Smooth muscle cell of the brain vasculature (primary cell): ENCODE results near the gene NFIA.
"Not testable (repeated sequence)": the region's sequence is repeated elsewhere in the genome, so short reads cannot be mapped to it uniquely, and the experiment has no call there.

Experiments
- DNase-seq: peaks from one replicate; pipeline ENCODE4 v3.0.0-alpha.2; 2012; ENCODE audit warnings: low read depth, low spot score

Gene NFIA

DNA sequence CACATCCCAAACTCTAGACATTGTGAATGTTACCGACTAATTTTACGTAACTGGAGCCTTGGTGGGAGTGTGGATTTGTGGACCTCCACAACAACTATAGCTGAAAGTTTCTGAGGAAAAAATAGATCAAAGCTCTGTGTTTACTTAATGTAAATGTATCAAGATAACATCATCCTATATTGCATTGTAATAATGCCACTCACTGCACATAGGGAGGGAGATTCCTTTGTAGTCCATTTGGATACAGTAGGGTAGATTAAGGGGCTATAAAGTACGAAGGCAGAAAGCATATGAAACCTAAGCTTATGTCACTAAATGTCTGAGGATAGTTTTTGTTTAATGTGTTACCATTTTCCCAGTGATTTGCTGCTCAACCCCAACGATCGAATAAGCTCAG lies 369.2 kb downstream of the NFIA start:
- DNase-seq: no peak

DNA sequence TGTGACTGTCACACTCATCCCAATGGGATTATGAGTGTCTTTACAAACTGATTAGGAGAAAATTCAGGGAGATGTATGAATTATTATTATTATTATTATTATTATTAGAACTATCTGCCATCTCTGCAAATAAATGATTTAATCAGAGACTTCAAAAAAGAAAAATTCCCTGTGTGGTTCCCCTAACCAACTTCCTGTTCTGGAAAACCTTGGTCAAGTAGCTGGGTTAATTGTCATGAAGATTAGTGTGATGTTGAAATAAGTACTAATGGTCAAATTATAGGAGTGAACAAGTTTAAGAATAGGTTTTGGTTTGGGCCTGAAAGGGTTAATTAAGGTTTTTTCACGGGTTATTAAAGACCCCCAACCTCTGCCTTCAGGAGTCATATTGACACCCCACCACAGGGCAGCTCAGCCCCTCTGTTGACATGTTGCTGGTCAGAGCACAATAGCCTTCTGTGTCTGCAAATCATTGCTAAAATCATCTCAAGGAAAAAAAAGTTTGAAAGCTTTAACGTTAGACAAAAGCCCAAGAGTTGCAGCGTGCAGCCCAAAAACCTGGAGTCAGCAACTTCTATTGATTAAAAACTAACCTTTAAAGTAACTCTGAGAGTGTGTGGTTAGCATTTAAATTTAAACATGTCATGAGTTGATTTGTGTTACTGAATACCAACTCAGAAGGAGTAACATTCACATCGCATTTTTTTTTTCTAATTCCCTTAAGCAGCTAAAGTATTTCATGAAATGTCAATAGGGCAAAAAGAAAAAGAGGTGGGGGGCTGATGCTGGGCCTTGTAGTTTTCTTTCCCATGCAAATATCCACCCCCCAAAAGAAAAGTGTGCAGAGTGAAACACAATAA lies 370.0 kb downstream of the NFIA start:
- DNase-seq: no peak

DNA sequence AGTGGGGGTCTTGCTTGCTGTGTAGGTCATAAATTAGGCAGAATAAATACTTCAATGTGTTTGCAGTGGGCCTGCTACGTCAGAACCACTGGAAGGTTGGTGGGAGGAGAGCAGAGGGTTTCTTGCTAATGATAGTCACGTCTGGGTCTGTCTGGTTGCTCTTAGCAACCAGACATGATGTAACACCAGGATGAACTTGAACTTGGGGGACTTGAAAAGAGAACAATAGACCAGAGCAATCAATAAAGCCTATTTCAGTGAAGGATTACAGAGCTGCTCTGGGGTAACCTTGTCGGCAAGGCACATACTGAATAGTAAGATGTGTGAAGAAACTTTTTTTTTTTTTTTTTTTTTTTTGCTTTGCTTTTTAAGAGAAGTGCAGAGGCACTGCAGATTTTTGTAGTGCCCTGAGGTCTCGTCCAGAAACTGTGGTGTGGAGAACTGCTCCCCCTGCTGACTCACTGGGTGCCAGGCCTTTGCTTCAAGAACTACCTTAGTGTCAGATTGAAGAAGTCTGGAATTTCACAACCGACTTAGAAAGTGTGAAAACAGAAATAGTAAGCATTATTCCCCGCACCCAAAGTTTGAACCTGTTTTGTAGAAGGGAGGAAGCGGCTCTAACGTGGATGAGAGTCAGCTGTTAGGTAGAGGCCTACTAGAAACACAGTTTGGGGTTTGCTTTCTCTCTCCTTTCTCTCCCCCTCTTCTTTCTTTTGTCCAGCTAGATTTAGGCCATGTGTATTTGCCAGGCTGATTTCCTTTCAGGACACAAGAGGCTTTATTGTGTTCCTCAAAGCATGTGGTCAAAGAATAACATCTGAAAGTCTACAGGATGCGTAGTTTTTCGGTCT lies 371.0 kb downstream of the NFIA start:
- DNase-seq: peak; percentile 83

DNA sequence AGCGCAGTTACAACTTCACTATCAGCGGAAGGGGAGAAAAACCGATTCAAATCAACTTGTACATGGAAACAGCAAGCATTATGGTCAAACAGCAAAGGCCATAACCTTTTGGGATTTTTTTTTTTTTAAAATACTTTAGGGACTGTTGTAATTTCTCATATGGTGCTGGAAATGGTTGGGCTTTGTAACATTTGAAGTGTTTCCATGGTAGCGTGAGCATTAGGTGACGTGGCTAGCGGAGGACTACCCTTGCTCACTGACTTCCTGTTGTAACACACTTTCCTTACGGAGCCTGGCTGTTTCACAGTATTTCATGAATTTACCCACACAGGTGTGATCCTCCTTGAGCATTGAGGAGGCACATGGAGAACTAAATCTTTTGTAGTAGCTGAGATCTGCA lies 373.0 kb downstream of the NFIA start:
- DNase-seq: no peak

DNA sequence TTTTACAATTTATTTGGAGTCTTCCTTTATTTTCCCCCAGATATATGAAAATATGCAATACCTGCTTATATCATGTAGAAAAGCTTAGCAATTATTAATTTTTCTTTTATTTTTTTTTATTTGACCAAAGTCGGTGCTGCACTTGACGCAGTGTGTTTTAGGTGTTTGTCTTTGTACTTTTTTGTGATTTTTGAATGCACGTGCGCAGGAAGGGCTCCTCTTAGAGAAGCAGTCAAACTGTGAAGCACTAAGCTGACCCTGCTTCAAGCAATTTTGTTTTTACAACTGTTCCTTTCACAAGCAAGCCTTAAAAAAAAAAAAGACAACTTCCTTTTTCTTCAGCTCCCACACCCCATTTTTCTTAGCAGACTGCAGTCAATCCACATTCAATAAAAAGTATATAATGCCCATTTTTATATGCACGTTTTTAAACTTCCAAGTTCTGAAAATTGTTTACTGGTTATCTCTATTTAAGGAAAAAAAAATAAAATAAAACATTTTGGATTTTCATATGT lies 375.2 kb downstream of the NFIA start:
- no peak for DNase-seq

DNA sequence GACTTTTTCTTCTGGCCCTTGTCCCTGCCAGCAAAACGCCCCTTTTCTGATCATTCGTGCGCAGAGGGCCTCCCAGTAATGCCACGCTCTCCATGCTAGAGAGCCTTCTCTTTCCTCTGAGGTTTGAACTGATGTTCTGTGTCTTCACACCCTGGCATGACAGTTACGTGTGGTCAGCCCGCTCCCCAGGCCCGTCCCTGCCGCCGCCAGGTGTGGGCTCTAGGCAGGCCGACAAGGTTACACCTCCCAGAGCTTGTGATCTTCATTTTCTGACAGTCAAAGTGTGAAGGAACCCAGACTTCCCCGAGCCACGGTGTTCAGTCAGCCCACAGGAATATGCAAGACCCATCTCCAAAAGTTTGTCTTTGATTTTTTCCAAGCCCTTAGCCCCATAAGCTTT lies 377.0 kb downstream of the NFIA start:
- DNase-seq: no peak

DNA sequence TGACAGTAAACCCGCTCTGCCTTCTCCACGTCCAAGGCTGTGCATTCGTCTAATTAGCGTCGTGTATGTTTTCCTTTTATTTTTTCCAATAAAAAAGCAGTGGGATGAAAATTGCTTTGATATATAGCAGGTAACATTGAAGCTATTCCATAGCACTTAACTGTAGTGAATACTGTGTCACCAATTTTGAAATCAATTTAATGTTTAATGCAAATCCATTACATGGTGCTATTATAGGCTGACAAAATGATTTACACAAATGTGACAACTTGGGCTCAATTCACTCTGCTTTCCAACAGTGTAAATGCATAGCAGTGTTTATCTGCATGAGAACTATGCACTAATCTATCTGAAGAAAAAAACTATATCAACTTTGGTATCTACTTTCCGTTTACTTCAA lies 377.8 kb downstream of the NFIA start:
- DNase-seq: no peak

DNA sequence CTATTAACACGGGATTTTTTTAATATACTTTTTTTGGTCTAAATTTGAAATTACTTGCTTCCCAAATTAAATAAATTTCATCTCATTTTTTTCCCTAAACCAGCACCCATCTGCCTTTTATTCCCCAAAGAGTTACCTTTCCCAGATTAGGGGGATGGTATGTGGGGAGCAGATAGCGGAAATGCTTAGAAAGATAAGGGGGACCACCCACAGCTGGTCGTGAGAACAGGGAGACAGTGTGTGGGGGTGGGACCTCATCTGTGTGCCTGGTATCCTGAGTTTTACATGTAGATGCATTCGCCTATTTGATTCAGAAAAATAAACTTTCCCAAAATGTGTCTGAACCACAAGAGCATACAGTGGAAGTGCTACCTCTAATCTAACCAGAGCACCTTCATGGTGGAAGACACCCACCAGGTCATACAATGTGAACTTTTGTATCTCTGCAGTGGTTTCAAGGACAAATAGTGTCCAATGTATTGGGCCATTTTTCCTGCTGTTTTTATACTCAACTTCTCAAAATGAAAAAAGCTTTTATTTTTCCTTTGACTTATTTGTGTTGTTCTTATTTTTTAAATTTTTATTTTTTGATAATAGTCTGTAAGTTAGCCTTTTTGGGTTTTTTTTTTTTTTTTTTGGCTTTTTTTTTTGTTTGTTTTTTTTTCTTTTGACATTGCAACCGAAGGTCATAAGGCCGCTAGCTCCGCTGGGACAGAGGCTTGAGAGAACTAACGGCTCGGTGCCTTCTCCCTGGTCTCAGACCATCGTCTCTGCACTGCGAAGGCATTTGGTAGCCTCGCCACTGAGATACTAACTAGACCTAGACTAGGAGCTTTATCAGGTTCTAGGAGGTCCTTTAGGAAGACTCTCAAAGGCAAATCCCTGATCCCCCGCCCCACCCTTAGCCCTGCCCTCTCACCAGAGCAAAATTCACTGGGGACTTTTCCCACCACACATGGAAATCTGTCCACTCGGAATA lies 379.3 kb downstream of the NFIA start:
- DNase-seq: no peak

DNA sequence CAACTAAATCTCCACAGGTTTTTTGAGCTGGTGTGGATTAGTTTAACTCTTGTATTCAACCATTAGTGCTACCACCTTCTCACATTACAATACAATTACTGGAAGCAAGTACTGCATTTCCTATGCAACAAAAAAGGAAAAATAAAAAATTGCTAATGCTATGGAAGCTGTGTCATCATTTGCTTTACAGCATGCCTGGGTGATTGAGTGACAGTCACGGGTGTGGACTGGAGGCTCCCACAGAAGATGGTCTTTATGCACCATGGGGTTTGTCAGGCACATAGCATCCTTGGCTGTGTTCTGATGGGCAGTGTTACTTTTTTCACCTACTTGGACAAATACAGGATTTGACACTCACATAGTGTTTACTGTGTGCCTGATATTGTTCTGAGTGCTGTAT lies 380.3 kb downstream of the NFIA start:
- DNase-seq: no peak

DNA sequence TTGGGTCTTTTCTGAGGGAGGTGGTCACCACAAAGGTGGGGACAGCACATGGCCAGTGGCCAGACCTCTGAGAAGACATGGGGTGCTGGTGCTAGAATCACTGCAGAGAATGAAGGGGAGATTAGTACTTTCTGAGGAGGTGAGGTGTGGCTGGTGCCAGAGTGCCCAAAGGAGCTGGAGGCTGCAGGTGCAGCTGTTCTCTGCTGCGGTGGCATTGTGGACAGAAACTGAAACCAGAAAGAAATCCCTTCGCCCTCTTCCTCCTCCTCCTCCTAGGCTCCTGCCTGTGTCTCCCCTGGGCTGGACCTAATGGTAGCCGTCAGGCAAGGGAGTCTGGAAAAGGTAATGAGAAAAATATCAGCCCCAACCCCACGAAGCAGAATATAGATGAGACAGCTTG lies 380.9 kb downstream of the NFIA start:
- DNase-seq: no peak

DNA sequence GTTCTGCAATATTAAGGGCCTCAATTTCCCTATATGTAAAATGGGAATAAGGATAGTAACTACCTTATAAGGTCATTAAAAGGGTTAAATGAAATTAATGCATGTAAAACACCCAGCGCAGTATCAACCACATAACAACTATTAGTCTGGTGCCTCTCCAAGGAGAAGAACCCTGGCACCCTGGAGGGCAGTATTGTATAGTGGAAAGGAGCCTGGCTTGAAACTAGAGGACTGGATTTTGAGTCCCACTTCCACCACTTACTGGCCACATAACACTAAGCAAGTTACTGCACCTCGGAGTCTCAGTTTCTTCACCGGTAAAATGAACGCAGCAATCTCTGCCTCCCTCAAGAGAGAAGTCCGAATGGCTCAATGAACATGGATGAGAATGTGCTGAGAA lies 385.5 kb downstream of the NFIA start:
- not testable (repeated sequence) for DNase-seq

DNA sequence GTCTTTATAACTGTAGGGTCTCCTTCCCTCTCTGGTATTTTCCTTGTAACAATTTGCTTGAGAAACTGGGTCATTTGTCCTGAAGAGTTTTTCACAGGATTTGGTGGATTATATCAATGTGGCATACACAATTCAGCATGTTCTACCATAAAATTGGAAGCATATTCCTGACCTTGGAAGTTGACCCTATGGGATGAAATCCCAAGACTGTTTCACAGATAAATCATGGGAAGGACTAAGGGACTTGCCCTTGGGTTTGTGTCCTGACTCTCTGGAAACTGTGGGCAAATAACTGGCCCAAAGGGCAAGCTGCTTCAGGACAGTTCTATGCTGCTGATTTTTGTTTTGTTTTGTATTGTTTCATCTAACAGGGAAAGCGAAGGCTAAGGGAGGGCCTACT lies 387.0 kb downstream of the NFIA start:
- DNase-seq: no peak

DNA sequence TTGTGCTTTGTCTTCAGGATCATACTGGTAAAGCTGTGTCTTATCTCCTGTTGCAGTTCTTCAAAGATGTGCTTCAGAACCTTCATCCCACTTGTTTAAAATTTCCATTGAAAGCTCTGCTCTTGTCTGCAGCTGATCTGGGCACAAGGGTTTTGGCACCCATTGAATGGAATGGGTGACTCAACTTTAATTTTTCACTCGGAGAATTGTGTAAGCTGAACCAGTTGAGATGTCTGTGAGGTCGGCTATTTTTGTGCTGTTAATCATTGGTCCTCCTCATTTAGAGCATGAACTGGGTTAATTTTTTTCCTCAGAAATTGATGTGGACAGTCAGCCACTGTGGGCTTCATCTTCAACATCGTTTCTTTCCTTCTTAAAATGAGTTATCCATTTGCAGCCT lies 390.5 kb downstream of the NFIA start:
- no peak for DNase-seq

DNA sequence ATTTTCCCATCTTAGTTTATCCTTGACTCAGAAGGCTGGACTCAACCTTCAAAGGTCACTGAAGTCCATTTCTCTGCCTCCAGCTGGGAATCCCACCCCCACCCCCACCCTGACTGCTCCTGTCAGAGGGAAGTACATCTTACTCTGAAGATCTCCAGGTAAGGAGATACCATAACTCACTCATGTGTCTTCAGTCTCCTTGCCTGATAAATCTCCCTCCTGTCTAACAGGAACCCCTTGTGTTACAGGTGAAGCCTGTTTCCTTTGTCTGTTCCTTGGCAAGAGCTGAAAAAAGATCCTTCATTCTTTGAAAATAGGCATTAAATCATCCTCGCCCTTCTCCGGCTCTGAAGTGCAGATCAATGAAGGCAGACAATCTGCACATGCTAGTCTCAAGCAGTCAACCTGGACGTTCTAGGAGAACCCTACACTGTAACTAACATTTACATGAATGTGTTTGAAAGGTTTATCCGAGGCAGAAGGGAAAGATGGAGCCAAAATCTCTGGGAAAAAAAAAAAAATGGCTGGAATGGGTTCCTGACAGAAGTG lies 392.0 kb downstream of the NFIA start:
- no peak for DNase-seq

DNA sequence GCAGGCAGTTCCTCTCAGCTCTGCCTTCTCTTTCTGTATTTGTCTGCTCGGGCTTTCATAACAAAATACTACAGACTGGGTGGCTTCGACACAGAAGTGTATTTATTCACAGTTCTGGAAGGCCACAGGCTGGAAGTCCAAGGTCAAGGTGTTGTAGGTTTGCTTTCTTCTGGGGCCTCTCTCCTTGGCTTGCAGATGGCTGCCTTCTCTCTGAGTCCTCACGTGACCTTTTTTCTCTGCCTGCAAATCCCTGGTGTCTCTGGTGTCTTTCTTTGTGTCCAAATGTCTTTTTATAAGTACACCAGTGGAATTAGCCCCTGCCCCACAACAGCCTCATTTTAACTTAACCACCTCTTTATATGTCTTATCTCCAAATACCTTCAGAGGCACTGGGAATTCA lies 392.6 kb downstream of the NFIA start:
- DNase-seq: no peak

DNA sequence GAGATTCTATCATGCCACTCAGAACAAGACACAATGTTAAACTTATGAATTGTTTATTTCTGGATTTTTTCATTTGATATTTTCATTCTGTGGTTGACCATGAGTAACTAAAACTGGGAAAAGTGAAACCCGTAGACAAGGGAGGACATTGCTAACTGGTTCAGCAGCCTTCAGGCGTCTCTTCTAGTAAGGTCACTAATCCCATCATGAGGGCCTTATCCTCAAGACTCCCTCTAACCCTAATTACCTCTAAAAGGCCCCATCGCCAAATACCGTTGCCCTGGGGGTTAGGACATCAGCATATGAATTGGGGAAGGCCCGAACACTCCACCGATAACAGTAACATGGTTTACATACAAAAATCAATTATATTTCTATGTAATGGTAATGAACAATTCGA lies 394.9 kb downstream of the NFIA start:
- DNase-seq: no peak

DNA sequence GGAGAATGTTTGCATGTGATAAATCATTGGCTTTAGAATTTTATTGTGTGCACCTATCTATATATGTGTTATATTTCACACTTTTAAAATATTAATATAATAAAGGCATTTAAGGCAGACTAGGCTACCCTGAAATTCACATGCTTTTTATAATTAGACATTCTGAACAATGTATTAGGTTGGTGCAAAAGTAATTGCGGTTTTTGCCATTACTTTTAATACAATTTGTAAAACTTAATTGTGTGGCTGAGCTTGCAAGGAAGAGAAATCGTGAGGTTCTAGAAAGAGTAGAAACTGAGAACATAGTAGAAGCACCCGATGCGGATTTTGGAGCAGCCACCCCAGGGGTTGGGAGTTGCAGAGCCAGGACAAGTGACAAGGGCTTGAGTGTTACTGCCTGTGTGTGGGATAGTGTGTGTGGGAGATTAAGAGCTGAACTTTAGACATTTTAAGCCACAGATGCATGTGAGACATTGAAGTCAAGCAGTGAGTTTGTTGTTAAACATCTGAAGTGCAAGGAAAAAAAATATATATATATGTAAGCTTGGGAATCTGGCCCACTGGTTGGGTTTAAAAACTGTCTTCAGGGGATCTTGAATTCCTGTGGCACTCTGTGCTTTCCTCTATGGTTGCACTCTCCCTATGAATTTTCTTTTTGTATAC lies 398.0 kb downstream of the NFIA start:
- no peak for DNase-seq

DNA sequence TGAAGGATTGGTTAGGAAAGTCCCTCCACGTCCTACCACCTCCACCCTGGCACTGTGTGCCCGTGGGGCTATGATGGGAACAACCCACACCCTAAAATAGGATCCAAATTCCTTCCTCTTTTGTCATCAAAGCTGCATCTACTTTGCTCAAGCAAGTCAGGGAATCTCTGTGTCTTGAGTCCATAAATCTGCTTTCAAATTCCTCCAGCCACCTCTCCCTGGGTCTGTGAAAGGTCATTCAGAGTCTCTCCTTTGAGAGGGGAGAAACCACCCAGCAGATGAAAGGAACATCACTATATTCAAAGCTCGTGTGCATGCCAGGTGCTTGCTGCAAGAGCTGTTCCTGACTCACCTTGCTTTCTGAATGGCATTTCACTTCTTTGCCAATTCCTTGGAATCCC lies 399.0 kb downstream of the NFIA start:
- DNase-seq: no peak

DNA sequence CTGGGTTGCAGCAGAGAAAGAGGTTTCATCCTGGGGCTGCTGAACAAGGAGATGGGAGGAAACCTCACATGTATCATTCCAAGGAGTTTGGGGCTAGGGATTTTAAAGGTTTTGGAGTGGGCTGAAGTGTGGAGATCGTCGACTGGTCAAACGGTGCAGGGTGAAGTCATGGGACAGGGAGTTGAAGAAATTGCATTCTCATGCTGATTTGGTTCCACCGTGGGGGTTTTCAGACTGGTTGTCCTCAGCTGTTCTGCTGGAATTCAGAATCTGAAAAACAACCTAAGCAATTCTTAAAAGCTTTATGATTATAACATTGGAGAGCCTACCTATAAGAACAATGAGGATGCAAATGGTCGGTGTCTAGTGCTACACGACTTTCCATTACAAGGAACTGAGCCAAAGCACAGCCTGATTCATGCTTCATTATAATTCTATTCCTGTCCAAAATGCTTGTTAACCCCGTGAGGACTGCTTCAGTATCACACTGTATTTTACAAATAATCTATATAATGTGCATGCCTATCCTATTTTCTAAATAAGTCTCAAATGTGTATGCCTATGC lies 399.9 kb downstream of the NFIA start:
- no peak for DNase-seq

DNA sequence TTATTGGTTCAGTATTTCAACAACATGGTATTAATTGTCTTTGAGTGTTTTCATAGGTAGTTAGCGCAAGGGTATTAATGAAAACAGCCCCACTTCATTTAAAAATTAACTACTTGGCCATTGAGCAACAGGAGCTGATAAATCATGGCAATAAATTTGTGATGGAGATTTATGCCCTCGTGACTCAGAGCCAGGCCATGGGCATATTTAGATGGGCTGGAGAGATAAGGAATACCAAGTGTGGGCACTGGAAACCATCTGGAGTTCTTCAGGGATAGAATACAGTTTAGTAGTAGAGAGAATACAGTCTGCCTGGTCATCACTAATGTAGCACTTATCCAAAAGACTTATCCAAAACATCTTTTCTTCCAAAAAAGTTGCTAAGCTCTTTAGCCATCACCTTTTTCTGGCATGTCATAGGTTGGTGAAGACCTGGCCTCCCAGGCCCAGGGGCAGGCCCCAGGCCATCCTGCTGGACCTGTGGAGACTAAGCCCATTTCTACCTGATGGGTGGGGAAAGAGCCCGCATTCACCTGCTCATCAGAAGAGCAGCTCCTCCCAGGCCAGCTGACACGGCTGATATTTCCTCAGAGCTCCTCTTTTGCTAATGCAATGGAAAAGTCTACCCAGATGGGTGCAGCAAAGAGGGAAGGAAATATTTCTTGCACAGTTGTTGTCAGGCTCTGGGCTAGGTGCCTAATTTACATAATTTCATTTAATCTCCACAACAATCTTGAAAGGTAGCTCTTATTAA lies 404.6 kb downstream of the NFIA start:
- DNase-seq: no peak
